ENCODE measurements around the gene MAD1L1. TPM values are rescaled to one million over a fixed set of nuclear protein-coding genes. Genes with fewer than 3 reads are reported as not detected.

MAD1L1 gene
- total and polyA plus RNA-seq, 2 of the 4 experiments (the other 2 are of a cell fraction), result 29.0 to 40.9 TPM

- no peak overlapping the region for H3K9ac ChIP-seq (ENCODE audit: low read depth, low read length)
- no peak overlapping the region for H4K91ac ChIP-seq (ENCODE audit: insufficient read depth, low read depth, low read length)
- no peak overlapping the region for H3K18ac ChIP-seq (ENCODE audit: low read depth, low read length)
- H3K4me2 ChIP-seq (ENCODE audit: low read depth, low read length), result no peak overlapping the region
- intact Hi-C loops (cut with micrococcal nuclease), result no loop called here
- H3K9me1 ChIP-seq (ENCODE audit: insufficient read depth, low read length), result no peaks in the 10 kb centered on the region
- peaks cover 7% of the 10 kb centered on the region; the same call in 1 of the 2 replicates for H3K4me1 ChIP-seq (ENCODE audit: control insufficient read depth, insufficient read depth, low read length)
- no peak overlapping the region for H3K4me3 ChIP-seq (ENCODE audit: insufficient read depth, low read depth, low read length)
- no peak overlapping the region for H2BK120ac ChIP-seq (ENCODE audit: low read depth, low read length)
- H3K4ac ChIP-seq (ENCODE audit: low read depth, low read length), result no peak overlapping the region
- CTCF ChIA-PET, result no interaction called here
- no peaks in the 10 kb centered on the region for H3K9me3 ChIP-seq (ENCODE audit: control insufficient read depth, insufficient read depth, low read length)
- no peak overlapping the region for H2BK15ac ChIP-seq (ENCODE audit: low read depth, low read length)
- H4K8ac ChIP-seq (ENCODE audit: low read depth in 2 of 2, low read length in 2 of 2), result no peak overlapping the region
- H3K23ac ChIP-seq (ENCODE audit: low read depth, low read length), result no peak overlapping the region
- peaks cover 12% of the 10 kb centered on the region; the same call in 1 of the 2 replicates for H3K36me3 ChIP-seq (ENCODE audit: control insufficient read depth, insufficient read depth, low read length)
- no peak overlapping the region for H3K56ac ChIP-seq (ENCODE audit: extremely low read depth, insufficient read depth, low read length)
- H4K5ac ChIP-seq (ENCODE audit: low read depth, low read length), result no peak overlapping the region
- no TSS peak for BruUV-seq (replicated peaks)
- TF ChIP-seq USF2 (IDR thresholded peaks at IDR 0.05; ENCODE audit: low read depth, low read length) (no peak), CHD1 (IDR thresholded peaks at IDR 0.05; ENCODE audit: low read depth, low read length) (no peak), SMC3 (IDR thresholded peaks at IDR 0.05; ENCODE audit: low read depth, low read length) (no peak), NFE2L2 (IDR thresholded peaks at IDR 0.05; ENCODE audit: low read depth, low read length) (no peak), MAZ (IDR thresholded peaks at IDR 0.05; ENCODE audit: borderline replicate concordance, low read depth, low read length) (no peak), MAFK (IDR thresholded peaks at IDR 0.05; ENCODE audit: low read depth, low read length) (no peak), ELK1 (IDR thresholded peaks at IDR 0.05; ENCODE audit: borderline replicate concordance, low read depth, low read length) (no peak), RCOR1 (IDR thresholded peaks at IDR 0.05; ENCODE audit: insufficient replicate concordance, low read length) (no peak), MXI1 (IDR thresholded peaks at IDR 0.05; ENCODE audit: borderline replicate concordance, low read depth, low read length) (no peak), CEBPB (IDR thresholded peaks at IDR 0.05; ENCODE audit: low read depth, low read length) (no peak), RAD21 (IDR thresholded peaks at IDR 0.05; ENCODE audit: low read length) (no peak), CTCF (conservative IDR thresholded peaks at IDR 0.05; ENCODE audit: low read depth, low read length) (no peak), FOS (IDR thresholded peaks at IDR 0.05; ENCODE audit: low read depth, low read length) (no peak), BHLHE40 (IDR thresholded peaks at IDR 0.05; ENCODE audit: low read depth, low read length) (no peak), POLR2A (IDR thresholded peaks at IDR 0.05; ENCODE audit: low read depth, low read length) (no peak), RFX5 (IDR thresholded peaks at IDR 0.05; ENCODE audit: low read depth, low read length) (no peak)
- no peak for DNase-seq
- no peak overlapping the region for H2AFZ ChIP-seq (replicated peaks; ENCODE audit: low read length, poor library complexity)
- peaks cover 10 to 34% of the 10 kb centered on the region in 2 experiments for H3K79me1 ChIP-seq (ENCODE audit: low read depth in 1 of 2, low read length in 2 of 2)
- 95% methylated on average over 4 of the region's 11 CpGs; no CpG with 5 or more reads in 1 of the 2 experiments for WGBS, 2 experiments (ENCODE audit: extremely low coverage in 2 of 2, insufficient read length in 1 of 2)
- dilution Hi-C loops (cut with HindIII; ENCODE audit: low sequenced_read_pairs, unreplicated experiment), result no loop called here
- no peak overlapping the region for H2AK9ac ChIP-seq (replicated peaks; ENCODE audit: low read depth, low read length, poor library complexity)
- no peak overlapping the region for H2BK20ac ChIP-seq (ENCODE audit: low read depth, low read length)
- in situ Hi-C loops (cut with MboI; ENCODE audit: low sequenced_read_pairs), result no loop called here
- no peak for ATAC-seq (ENCODE audit: low read depth)
- no peak overlapping the region for H2BK5ac ChIP-seq (ENCODE audit: low read depth, low read length, poor library complexity, severe bottlenecking)
- POLR2A ChIA-PET (ENCODE audit: unreplicated experiment), result no interaction called here
- H2AK5ac ChIP-seq (ENCODE audit: low read depth, low read length), result no peak overlapping the region
- no peaks in the 10 kb centered on the region for H3K27me3 ChIP-seq (ENCODE audit: control insufficient read depth, insufficient read depth, low read length)
- H3K14ac ChIP-seq (replicated peaks; ENCODE audit: low read depth, low read length), result no peak overlapping the region
- peaks cover 9% of the 10 kb centered on the region for H4K20me1 ChIP-seq (ENCODE audit: insufficient read depth, low read length)
- H3K27ac ChIP-seq (ENCODE audit: insufficient read depth, low read length), result no peak overlapping the region
These were observed 45.3 kb upstream of the MAD1L1 start for GRCh38 chr7:2278026-2278425.
